A549 (cell line): ENCODE data around the gene GRIP2. TPM values are rescaled to one million over a fixed set of nuclear protein-coding genes. Genes with fewer than 3 reads are reported as not detected.

Source experiments
- ATAC-seq, 2 experiments: fragments of 200-7000 bp in 1 of 2; fragments of >200 bp in 1 of 2; cut with Nextera tagmentation in 1 of 2; cut with Tn5 transposase in 1 of 2; 3 replicates each; pipeline versions ENCODE4 v1.8.0 to v1.9.1; 2018 to 2020; ENCODE audit warnings: mild to moderate bottlenecking in 1 of 2, moderate library complexity in 1 of 2
- CTCF ChIA-PET: fragments of 300-600 bp; sonication (Branson Sonifier 250); formaldehyde crosslinking; extraction: SDS; loops from one replicate; lab custom pipeline; 2021; ENCODE audit warnings: antibody characterized with exemption, inconsistent platforms; lab: Yijun Ruan, JAX
- POLR2A ChIA-PET: fragments of 350-600 bp; formaldehyde crosslinking; extraction: SDS; loops from one replicate; lab custom pipeline; 2021; ENCODE audit warnings: antibody characterized with exemption, inconsistent platforms; lab: Yijun Ruan, JAX
- DNase-seq, 2 experiments: peaks; one replicate each; pipeline versions ENCODE4 v3.0.0 to v3.0.0-alpha.2; 2011 to 2016; ENCODE audit warnings: low read depth in 1 of 2, low spot score in 1 of 2
- FAIRE-seq: peaks from 2 replicates; lab custom pipeline; 2011; peaks lifted over from hg19 to GRCh38; lab: Jason Lieb, UNC
- H3K27ac ChIP-seq, 2 experiments: fragments of >200 bp; sonication (Bioruptor Twin); formaldehyde crosslinking; 3 replicates each; pipeline ENCODE4 v1.5.1; 2016 to 2017
- H3K4me1 ChIP-seq: fragments of >200 bp; sonication (Bioruptor Twin); formaldehyde crosslinking; 3 replicates; pipeline ENCODE4 v1.6.1; 2016
- H3K4me2 ChIP-seq: fragments of >200 bp; sonication (Bioruptor Twin); formaldehyde crosslinking; 3 replicates; pipeline ENCODE4 v1.6.1; 2016
- H3K4me3 ChIP-seq: fragments of >200 bp; sonication (Bioruptor Twin); formaldehyde crosslinking; 3 replicates; pipeline ENCODE4 v1.5.1; 2016
- H3K9me3 ChIP-seq: fragments of >200 bp; sonication (Bioruptor Twin); formaldehyde crosslinking; 3 replicates; pipeline ENCODE4 v1.6.1; 2016
- CBX8 ChIP-seq: fragments of 200-600 bp; sonication (generic); IDR thresholded peaks from 2 replicates; pipeline ENCODE4 v1.6.1; 2016
- EHF ChIP-seq: fragments of 250-450 bp; sonication (Bioruptor Pico); IDR thresholded peaks from 2 replicates; pipeline ENCODE4 v1.5.0; 2020; ENCODE audit warnings: mild to moderate bottlenecking
- EHMT2 ChIP-seq: fragments of 200-600 bp; sonication (generic); IDR thresholded peaks from 2 replicates; pipeline ENCODE4 v1.6.1; 2016; ENCODE audit warnings: antibody characterized with exemption, low read depth, mild to moderate bottlenecking, moderate library complexity
- ESRRA ChIP-seq: fragments of 150-350 bp; IDR thresholded peaks from 2 replicates; pipeline ENCODE4 v1.6.1; 2014; ENCODE audit warnings: mild to moderate bottlenecking, low read length, borderline replicate concordance
- FOSB ChIP-seq: fragments of 250-450 bp; sonication (Bioruptor Pico); IDR thresholded peaks from 2 replicates; pipeline ENCODE4 v1.5.0; 2020; ENCODE audit warnings: mild to moderate bottlenecking, moderate library complexity
- FOXS1 ChIP-seq: fragments of 250-450 bp; sonication (Bioruptor Pico); IDR thresholded peaks from 2 replicates; pipeline ENCODE4 v1.5.0; 2020; ENCODE audit warnings: mild to moderate bottlenecking, moderate library complexity
- HOXB13 ChIP-seq: fragments of 250-450 bp; sonication (Bioruptor Pico); IDR thresholded peaks from 2 replicates; pipeline ENCODE4 v1.5.0; 2020; ENCODE audit warnings: low read depth, mild to moderate bottlenecking, moderate library complexity
- JUN ChIP-seq, 2 experiments: fragments of >200 bp; sonication (Bioruptor Twin); formaldehyde crosslinking; IDR thresholded peaks; 2 replicates in 1 of 2; 3 replicates in 1 of 2; pipeline ENCODE4 v1.6.1; 2016 to 2017
- JUNB ChIP-seq: fragments of >200 bp; sonication (Bioruptor Twin); formaldehyde crosslinking; IDR thresholded peaks from 2 replicates; pipeline ENCODE4 v1.6.1; 2016
- KDM1A ChIP-seq: fragments of 200-600 bp; sonication (generic); IDR thresholded peaks from 2 replicates; pipeline ENCODE4 v1.6.1; 2016; ENCODE audit warnings: low read depth, mild to moderate bottlenecking
- POLR2A ChIP-seq: IDR thresholded peaks from 2 replicates; pipeline ENCODE4 v1.6.1; 2012; ENCODE audit warnings: mild to moderate bottlenecking, low read length
- RARB ChIP-seq: fragments of 250-450 bp; sonication (Bioruptor Pico); IDR thresholded peaks from 2 replicates; pipeline ENCODE4 v1.8.0; 2021; ENCODE audit warnings: mild to moderate bottlenecking, moderate library complexity
- TP53 ChIP-seq: fragments of 250-450 bp; sonication (Bioruptor Pico); IDR thresholded peaks from 2 replicates; pipeline ENCODE4 v1.5.0; 2021; ENCODE audit warnings: mild to moderate bottlenecking, moderate library complexity
- WGBS: methylation state at CpG from one replicate; pipeline ENCODE4 v1.1.6; 2017; ENCODE audit errors: missing lambda C conversion rate; 5-methylcytosine and 5-hydroxymethylcytosine counted together
- polyA plus RNA-seq, 4 experiments: library from polyadenylated mRNA; depleted of rRNA in 3 of 4; stranded (reverse); fragments of >200 nt; fragmentation: RNase III in 1 of 4; extraction: RNeasy Plus Mini Kit Qiagen cat#74134 plus additional on column Dnase treatment in 1 of 4; gene quantifications; 2 replicates in 3 of 4; 3 replicates in 1 of 4; pipeline ENCODE4 v1.2.3, GENCODE V29; 2011 to 2017
- TF ChIP-seq, protein P1 (sequence below): IDR thresholded peaks from 2 replicates; pipeline ENCODE4 v1.6.1; 2012
- TF ChIP-seq, protein P2 (sequence below): fragments of >200 bp; sonication (Bioruptor Twin); formaldehyde crosslinking; IDR thresholded peaks from 3 replicates; pipeline ENCODE4 v1.5.1; 2016
- TF ChIP-seq, protein P3 (sequence below): fragments of 250-450 bp; sonication (Bioruptor Pico); IDR thresholded peaks from 2 replicates; pipeline ENCODE4 v1.5.0; 2021; ENCODE audit warnings: mild to moderate bottlenecking, moderate library complexity, borderline replicate concordance
- TF ChIP-seq, protein P4 (sequence below): fragments of 200-600 bp; sonication (generic); IDR thresholded peaks from 2 replicates; pipeline ENCODE4 v1.6.1; 2016; ENCODE audit warnings: antibody characterized with exemption, mild to moderate bottlenecking, moderate library complexity

Gene GRIP2
- polyA plus RNA-seq, 2 of the 4 experiments (the other 2 are of a cell fraction): 0.56 to 1.6 TPM

DNA sequence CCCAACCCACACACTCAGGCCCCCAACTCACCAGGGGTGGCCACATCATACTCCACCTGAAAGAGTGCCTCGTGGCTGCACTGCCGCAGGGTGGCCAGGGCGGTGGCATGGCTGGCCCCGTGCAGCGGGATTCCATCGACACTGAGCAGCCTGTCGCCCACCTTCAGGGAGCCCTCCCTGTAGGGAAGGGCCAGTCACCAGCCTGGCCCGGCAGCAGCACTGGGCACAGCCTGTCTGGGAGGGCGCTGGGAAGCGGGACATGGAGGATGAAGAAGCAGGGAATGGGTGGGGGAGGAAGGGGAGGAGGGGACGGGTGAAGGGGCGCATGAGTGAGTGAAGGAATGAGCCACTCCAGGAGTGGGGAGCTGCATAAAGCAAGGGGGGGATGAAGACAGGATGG is 18.5 kb downstream of the GRIP2 start:
- Histone ChIP-seq H3K4me2 (no peak overlapping the region), H3K4me1 (no peaks in the 10 kb centered on the region), H3K9me3 (no peaks in the 10 kb centered on the region), H3K27ac (no peak overlapping the region), H3K4me3 (no peak overlapping the region)
- TF ChIP-seq, protein P1, sequence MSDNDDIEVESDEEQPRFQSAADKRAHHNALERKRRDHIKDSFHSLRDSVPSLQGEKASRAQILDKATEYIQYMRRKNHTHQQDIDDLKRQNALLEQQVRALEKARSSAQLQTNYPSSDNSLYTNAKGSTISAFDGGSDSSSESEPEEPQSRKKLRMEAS: no peak
- TF ChIP-seq POLR2A (no peak), EHMT2 (no peak), JUNB (no peak), KDM1A (no peak), HOXB13 (CRISPR knock-in tag) (no peak), EHF (CRISPR knock-in tag) (no peak), CBX8 (no peak), RARB (CRISPR knock-in tag) (no peak)
- TF ChIP-seq, protein P2, sequence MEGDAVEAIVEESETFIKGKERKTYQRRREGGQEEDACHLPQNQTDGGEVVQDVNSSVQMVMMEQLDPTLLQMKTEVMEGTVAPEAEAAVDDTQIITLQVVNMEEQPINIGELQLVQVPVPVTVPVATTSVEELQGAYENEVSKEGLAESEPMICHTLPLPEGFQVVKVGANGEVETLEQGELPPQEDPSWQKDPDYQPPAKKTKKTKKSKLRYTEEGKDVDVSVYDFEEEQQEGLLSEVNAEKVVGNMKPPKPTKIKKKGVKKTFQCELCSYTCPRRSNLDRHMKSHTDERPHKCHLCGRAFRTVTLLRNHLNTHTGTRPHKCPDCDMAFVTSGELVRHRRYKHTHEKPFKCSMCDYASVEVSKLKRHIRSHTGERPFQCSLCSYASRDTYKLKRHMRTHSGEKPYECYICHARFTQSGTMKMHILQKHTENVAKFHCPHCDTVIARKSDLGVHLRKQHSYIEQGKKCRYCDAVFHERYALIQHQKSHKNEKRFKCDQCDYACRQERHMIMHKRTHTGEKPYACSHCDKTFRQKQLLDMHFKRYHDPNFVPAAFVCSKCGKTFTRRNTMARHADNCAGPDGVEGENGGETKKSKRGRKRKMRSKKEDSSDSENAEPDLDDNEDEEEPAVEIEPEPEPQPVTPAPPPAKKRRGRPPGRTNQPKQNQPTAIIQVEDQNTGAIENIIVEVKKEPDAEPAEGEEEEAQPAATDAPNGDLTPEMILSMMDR: no peak
- TF ChIP-seq, protein P3, sequence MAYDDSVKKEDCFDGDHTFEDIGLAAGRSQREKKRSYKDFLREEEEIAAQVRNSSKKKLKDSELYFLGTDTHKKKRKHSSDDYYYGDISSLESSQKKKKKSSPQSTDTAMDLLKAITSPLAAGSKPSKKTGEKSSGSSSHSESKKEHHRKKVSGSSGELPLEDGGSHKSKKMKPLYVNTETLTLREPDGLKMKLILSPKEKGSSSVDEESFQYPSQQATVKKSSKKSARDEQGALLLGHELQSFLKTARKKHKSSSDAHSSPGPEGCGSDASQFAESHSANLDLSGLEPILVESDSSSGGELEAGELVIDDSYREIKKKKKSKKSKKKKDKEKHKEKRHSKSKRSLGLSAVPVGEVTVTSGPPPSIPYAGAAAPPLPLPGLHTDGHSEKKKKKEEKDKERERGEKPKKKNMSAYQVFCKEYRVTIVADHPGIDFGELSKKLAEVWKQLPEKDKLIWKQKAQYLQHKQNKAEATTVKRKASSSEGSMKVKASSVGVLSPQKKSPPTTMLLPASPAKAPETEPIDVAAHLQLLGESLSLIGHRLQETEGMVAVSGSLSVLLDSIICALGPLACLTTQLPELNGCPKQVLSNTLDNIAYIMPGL (CRISPR knock-in tag): no peak
- TF ChIP-seq, protein P4, sequence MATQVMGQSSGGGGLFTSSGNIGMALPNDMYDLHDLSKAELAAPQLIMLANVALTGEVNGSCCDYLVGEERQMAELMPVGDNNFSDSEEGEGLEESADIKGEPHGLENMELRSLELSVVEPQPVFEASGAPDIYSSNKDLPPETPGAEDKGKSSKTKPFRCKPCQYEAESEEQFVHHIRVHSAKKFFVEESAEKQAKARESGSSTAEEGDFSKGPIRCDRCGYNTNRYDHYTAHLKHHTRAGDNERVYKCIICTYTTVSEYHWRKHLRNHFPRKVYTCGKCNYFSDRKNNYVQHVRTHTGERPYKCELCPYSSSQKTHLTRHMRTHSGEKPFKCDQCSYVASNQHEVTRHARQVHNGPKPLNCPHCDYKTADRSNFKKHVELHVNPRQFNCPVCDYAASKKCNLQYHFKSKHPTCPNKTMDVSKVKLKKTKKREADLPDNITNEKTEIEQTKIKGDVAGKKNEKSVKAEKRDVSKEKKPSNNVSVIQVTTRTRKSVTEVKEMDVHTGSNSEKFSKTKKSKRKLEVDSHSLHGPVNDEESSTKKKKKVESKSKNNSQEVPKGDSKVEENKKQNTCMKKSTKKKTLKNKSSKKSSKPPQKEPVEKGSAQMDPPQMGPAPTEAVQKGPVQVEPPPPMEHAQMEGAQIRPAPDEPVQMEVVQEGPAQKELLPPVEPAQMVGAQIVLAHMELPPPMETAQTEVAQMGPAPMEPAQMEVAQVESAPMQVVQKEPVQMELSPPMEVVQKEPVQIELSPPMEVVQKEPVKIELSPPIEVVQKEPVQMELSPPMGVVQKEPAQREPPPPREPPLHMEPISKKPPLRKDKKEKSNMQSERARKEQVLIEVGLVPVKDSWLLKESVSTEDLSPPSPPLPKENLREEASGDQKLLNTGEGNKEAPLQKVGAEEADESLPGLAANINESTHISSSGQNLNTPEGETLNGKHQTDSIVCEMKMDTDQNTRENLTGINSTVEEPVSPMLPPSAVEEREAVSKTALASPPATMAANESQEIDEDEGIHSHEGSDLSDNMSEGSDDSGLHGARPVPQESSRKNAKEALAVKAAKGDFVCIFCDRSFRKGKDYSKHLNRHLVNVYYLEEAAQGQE: no peak
- no peak for FAIRE-seq
- ATAC-seq: no peak
- ChIA-PET POLR2A (no interaction called here), CTCF (interaction anchor here (1.6 to 7.0 kb wide), 3 partner anchors 9 to 13 kb away, joined by 3 to 58 read pairs (median 5); no protein-coding TSS in a partner anchor)
- 52% methylated on average over 7 of the region's 12 CpGs for WGBS
- no peak for DNase-seq

DNA sequence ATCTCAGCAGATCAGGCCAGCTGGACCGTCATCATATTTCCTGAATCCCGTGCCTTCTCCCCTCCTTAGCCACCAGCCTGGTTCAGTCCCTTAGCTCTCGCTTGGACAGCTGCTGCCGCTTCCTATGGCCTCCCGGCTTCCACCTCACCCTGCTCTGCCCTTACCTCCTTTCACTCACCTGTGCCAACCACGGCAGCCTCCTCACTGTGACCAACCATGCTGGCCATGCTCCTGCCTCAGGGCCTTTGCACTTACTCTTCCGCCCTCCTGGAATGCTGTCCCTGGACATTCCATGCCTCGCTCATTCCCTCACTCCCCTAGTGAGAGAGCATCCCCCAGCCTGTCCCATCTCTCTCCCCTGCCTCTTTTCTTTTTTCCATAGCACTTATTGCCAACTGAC is 19.2 kb downstream of the GRIP2 start:
- no peak for DNase-seq
- no peak for ATAC-seq
- no peaks in the 10 kb centered on the region for H3K4me1 ChIP-seq
- ChIA-PET POLR2A (no interaction called here), CTCF (interaction anchor here (1.6 to 7.0 kb wide), 4 partner anchors 9 to 16 kb away, joined by 3 to 58 read pairs (median 6); no protein-coding TSS in a partner anchor)
- 68% methylated on average over 8 of the region's 8 CpGs for WGBS
- no peak for TF ChIP-seq FOXS1 (CRISPR knock-in tag)
- no peak for TF ChIP-seq ESRRA
- no peak for TF ChIP-seq FOSB (CRISPR knock-in tag)
- no peak for TF ChIP-seq JUN (IDR thresholded peaks at IDR 0.05)
- TF ChIP-seq TP53 (CRISPR knock-in tag): no peak
- no peak overlapping the region for H3K4me2 ChIP-seq
- no peaks in the 10 kb centered on the region for H3K9me3 ChIP-seq
- H3K4me3 ChIP-seq: no peak overlapping the region
- no peak for FAIRE-seq
- H3K27ac ChIP-seq: no peak overlapping the region
